Caco-2 (cell line): ENCODE data around the gene NBDY. TPM values are rescaled to one million over a fixed set of nuclear protein-coding genes. Genes with fewer than 3 reads are reported as not detected.

Experiments
- BruUV-seq: library from RNA; stranded (reverse); fragments of 400-500 nt; replicated peaks from 2 replicates; lab custom pipeline; 2021; lab: Mats Ljungman, UMichigan
- CTCF ChIA-PET: fragments of 300-600 bp; sonication (Branson Sonifier 250); formaldehyde crosslinking; loops from one replicate; lab custom pipeline; 2022; ENCODE audit warnings: antibody characterized with exemption; lab: Charles Lee
- POLR2A ChIA-PET: fragments of 300-600 bp; sonication (Branson Sonifier 250); formaldehyde crosslinking; loops from one replicate; lab custom pipeline; 2022; ENCODE audit warnings: antibody characterized with exemption; lab: Charles Lee
- DNase-seq, 2 experiments: peaks; one replicate each; pipeline versions ENCODE4 v3.0.0 to v3.0.0-alpha.2; 2020 to 2022
- H3K27me3 ChIP-seq: replicated peaks from 2 replicates; pipeline ENCODE4 v1.6.0; 2011; ENCODE audit warnings: low read length; ENCODE audit not compliant: control insufficient read depth, insufficient read depth
- H3K36me3 ChIP-seq: 2 replicates; pipeline ENCODE4 v1.5.1; 2011; ENCODE audit warnings: low read length; ENCODE audit not compliant: control insufficient read depth, insufficient read depth
- H3K4me1 ChIP-seq: fragments of 250-450 bp; sonication (Bioruptor Pico); 2 replicates; pipeline ENCODE4 v1.5.1; 2020; ENCODE audit warnings: mild to moderate bottlenecking
- H3K4me3 ChIP-seq: 2 replicates; pipeline ENCODE4 v1.5.1; 2011; ENCODE audit warnings: low read depth, mild to moderate bottlenecking, control low read depth, low read length
- H3K9me3 ChIP-seq: fragments of 250-450 bp; sonication (Bioruptor Pico); 2 replicates; pipeline ENCODE4 v1.5.1; 2020; ENCODE audit warnings: mild to moderate bottlenecking, moderate library complexity
- H3K27ac Mint-ChIP-seq: one replicate; pipeline ENCODE4 v1.8.0; 2022; ENCODE audit warnings: mixed read lengths; ENCODE audit not compliant: unreplicated experiment
- H3K27me3 Mint-ChIP-seq: one replicate; pipeline ENCODE4 v1.8.0; 2022; ENCODE audit warnings: mixed read lengths; ENCODE audit not compliant: insufficient read depth, unreplicated experiment
- H3K36me3 Mint-ChIP-seq: one replicate; pipeline ENCODE4 v1.8.0; 2022; ENCODE audit warnings: mild to moderate bottlenecking, mixed read lengths; ENCODE audit not compliant: insufficient read depth, unreplicated experiment
- H3K4me1 Mint-ChIP-seq: one replicate; pipeline ENCODE4 v1.8.0; 2022; ENCODE audit warnings: low read depth, mixed read lengths; ENCODE audit not compliant: unreplicated experiment
- H3K4me3 Mint-ChIP-seq: one replicate; pipeline ENCODE4 v1.8.0; 2022; ENCODE audit warnings: mild to moderate bottlenecking, moderate library complexity, mixed read lengths; ENCODE audit not compliant: unreplicated experiment
- H3K9me3 Mint-ChIP-seq: one replicate; pipeline ENCODE4 v1.8.0; 2022; ENCODE audit warnings: mixed read lengths; ENCODE audit not compliant: unreplicated experiment
- intact Hi-C: fragments of 100-400 bp; cut with micrococcal nuclease; formaldehyde crosslinking; loops from one replicate; pipeline ENCODE4 v1.10.0; 2022; ENCODE audit not compliant: unreplicated experiment
- total RNA-seq: library from RNA; stranded (reverse); gene quantifications from 2 replicates; pipeline ENCODE4 v1.2.3, GENCODE V29; 2022
- TF ChIP-seq, protein P1 (sequence below), 2 experiments: fragments of 200-600 bp in 1 of 2; IDR thresholded peaks; 1 replicate in 1 of 2; 2 replicates in 1 of 2; pipeline versions ENCODE4 v1.5.1 to v1.8.0; 2011 to 2022; ENCODE audit warnings: antibody characterized with exemption in 1 of 2, control low read depth in 1 of 2, inconsistent platforms in 1 of 2, low read depth in 1 of 2, low read length in 1 of 2, mild to moderate bottlenecking in 1 of 2, moderate library complexity in 1 of 2; ENCODE audit not compliant: insufficient read depth in 1 of 2, severe bottlenecking in 1 of 2, unreplicated experiment in 1 of 2

Gene NBDY
- total RNA-seq, 1 experiment from 2014 or later = 29.4 TPM

DNA sequence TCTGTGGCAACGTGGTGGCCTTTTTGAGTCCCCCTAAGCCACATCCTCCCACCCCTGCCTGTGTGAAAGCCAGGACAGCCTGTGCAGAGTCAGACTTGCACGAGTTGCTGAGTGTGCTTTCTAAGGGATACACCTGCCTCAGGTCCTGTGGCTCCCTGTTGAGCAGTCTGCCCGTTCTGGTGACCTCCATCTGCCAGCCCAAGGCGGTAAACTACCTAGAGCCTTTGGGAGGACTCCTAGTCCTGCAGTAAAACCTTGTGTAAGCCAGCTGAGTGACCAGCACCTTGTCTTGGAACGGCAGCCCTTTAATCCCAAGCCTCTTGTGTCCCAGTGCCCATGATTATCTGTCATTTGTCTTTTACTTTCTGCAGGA lies 69.3 kb downstream of the NBDY start:
- intact Hi-C loops = no loop called here
- H3K9me3 Mint-ChIP-seq = no peaks in the 10 kb centered on the region
- ChIA-PET POLR2A (no interaction called here), CTCF (no interaction called here)
- H3K36me3 Mint-ChIP-seq = peaks cover 6% of the 10 kb centered on the region
- H3K27me3 ChIP-seq = no peaks in the 10 kb centered on the region
- DNase-seq = no peak
- no peak overlapping the region for H3K4me3 Mint-ChIP-seq
- TF ChIP-seq, protein P1, sequence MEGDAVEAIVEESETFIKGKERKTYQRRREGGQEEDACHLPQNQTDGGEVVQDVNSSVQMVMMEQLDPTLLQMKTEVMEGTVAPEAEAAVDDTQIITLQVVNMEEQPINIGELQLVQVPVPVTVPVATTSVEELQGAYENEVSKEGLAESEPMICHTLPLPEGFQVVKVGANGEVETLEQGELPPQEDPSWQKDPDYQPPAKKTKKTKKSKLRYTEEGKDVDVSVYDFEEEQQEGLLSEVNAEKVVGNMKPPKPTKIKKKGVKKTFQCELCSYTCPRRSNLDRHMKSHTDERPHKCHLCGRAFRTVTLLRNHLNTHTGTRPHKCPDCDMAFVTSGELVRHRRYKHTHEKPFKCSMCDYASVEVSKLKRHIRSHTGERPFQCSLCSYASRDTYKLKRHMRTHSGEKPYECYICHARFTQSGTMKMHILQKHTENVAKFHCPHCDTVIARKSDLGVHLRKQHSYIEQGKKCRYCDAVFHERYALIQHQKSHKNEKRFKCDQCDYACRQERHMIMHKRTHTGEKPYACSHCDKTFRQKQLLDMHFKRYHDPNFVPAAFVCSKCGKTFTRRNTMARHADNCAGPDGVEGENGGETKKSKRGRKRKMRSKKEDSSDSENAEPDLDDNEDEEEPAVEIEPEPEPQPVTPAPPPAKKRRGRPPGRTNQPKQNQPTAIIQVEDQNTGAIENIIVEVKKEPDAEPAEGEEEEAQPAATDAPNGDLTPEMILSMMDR (IDR thresholded peaks at IDR 0.05; ENCODE audit: insufficient read depth in 1 of 2, low read depth in 1 of 2, low read length in 1 of 2, severe bottlenecking in 1 of 2, unreplicated experiment in 1 of 2) = no peak
- H3K4me3 ChIP-seq = no peak overlapping the region
- H3K9me3 ChIP-seq = no peaks in the 10 kb centered on the region
- BruUV-seq = no TSS peak
- no peaks in the 10 kb centered on the region for H3K4me1 ChIP-seq
- no peaks in the 10 kb centered on the region for H3K27me3 Mint-ChIP-seq
- H3K36me3 ChIP-seq = no peaks in the 10 kb centered on the region
- H3K4me1 Mint-ChIP-seq = no peaks in the 10 kb centered on the region
- no peak overlapping the region for H3K27ac Mint-ChIP-seq

DNA sequence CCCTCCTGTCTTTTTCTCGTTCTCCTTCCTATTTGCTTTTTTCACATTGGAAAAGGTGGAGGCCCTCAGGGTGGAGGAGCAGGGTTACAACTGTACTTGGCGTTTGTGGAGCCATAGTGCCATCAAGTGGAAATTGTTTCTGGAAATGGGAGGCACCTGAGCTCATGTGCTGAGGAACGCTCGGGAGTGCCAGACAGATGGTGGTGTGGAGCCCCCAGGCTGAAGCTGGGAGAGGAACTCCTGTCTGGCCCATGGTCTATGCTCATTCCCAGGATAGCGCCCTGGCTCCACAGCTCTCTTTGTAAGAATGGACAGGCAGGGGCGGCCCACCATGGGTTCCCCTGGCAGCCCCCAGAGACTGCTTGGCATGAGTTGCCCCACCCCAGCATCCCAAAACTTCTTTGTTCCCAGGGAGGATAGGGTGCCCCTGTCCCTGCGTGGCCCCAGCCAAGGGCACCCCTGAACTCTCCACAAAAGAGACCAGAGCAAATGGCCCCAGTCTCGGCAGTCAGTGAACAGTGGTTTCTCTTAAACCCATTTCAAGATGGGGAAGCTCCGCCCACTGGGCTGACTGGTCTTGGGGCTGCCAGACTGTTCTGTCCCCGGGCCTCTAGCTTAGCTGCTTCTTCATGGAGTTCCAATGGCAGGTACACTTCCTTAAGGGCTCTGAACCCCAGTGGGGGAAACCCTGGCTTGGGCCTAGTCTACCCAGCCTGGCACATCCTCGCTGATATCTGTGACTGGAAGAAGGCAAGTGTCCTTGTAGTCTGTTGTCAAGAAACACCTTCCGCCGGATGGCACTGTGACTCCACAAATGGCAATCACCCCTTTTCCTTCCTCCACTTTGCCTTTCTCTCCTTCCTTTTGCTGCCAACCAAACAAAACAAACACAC lies 70.1 kb downstream of the NBDY start:
- Histone ChIP-seq H3K4me3 (no peak overlapping the region), H3K27me3 (no peaks in the 10 kb centered on the region), H3K9me3 (no peaks in the 10 kb centered on the region), H3K36me3 (no peaks in the 10 kb centered on the region), H3K4me1 (no peaks in the 10 kb centered on the region)
- no peak overlapping the region for H3K4me3 Mint-ChIP-seq
- H3K36me3 Mint-ChIP-seq = peaks cover 6% of the 10 kb centered on the region
- ChIA-PET POLR2A (no interaction called here), CTCF (no interaction called here)
- H3K27ac Mint-ChIP-seq = no peak overlapping the region
- no peaks in the 10 kb centered on the region for H3K27me3 Mint-ChIP-seq
- no peaks in the 10 kb centered on the region for H3K9me3 Mint-ChIP-seq
- intact Hi-C loops = no loop called here
- DNase-seq = peak in 1 of 2 experiments; percentile 2
- TF ChIP-seq, protein P1 (IDR thresholded peaks at IDR 0.05; ENCODE audit: insufficient read depth in 1 of 2, low read depth in 1 of 2, low read length in 1 of 2, severe bottlenecking in 1 of 2, unreplicated experiment in 1 of 2) = no peak
- BruUV-seq = no TSS peak
- no peaks in the 10 kb centered on the region for H3K4me1 Mint-ChIP-seq

DNA sequence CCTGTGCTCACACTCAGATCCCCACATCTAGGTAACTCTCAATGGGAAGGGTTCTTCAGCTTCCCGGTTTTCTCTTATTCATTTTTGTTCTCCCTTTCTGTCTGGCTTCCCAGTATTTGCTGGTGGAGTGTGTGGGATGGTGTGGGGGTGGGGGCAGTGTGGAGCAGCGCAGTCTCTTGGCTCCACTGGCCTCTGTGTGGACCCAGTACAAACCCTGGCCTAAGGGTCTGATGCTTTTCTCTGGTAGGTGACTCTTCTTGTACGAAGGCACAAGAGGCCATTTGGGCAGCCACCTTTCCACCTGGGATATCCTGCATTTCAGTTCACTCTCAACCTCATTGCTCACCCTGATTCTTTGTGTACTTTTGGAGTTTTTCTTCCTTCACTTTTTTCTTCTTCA lies 71.3 kb downstream of the NBDY start:
- Mint-ChIP-seq H3K27me3 (no peaks in the 10 kb centered on the region), H3K9me3 (no peaks in the 10 kb centered on the region), H3K36me3 (peaks cover 6% of the 10 kb centered on the region), H3K4me3 (no peak overlapping the region), H3K27ac (no peak overlapping the region), H3K4me1 (no peaks in the 10 kb centered on the region)
- ChIA-PET POLR2A (no interaction called here), CTCF (no interaction called here)
- DNase-seq = no peak
- no TSS peak for BruUV-seq
- H3K9me3 ChIP-seq = no peaks in the 10 kb centered on the region
- no peaks in the 10 kb centered on the region for H3K4me1 ChIP-seq
- intact Hi-C loops = no loop called here
- H3K27me3 ChIP-seq = no peaks in the 10 kb centered on the region
- TF ChIP-seq, protein P1 (IDR thresholded peaks at IDR 0.05; ENCODE audit: insufficient read depth in 1 of 2, low read depth in 1 of 2, low read length in 1 of 2, severe bottlenecking in 1 of 2, unreplicated experiment in 1 of 2) = no peak
- H3K4me3 ChIP-seq = no peak overlapping the region
- H3K36me3 ChIP-seq = no peaks in the 10 kb centered on the region
